HepG2 (cell line): ENCODE measurements around the gene TLR2. TPM values are rescaled to one million over a fixed set of nuclear protein-coding genes. Genes with fewer than 3 reads are reported as not detected.

Experiments
- ATAC-seq: fragments of 200-7000 bp; cut with Tn5 transposase; 3 replicates; pipeline ENCODE4 v1.9.1; 2020; ENCODE audit warnings: mild to moderate bottlenecking, moderate library complexity
- BruUV-seq: library from RNA; stranded (reverse); fragments of 400-500 nt; replicated peaks from 2 replicates; lab custom pipeline; 2021; lab: Mats Ljungman, UMichigan
- CTCF ChIA-PET: fragments of 300-600 bp; formaldehyde crosslinking; extraction: SDS; loops from one replicate; lab custom pipeline; 2021; ENCODE audit warnings: low total read pairs, inconsistent platforms, low intra/inter-chr PET ratio; lab: Yijun Ruan, JAX
- POLR2A ChIA-PET: fragments of 350-600 bp; sonication (Branson Sonifier 250); formaldehyde crosslinking; loops from one replicate; lab custom pipeline; 2020; ENCODE audit warnings: antibody characterized with exemption, inconsistent platforms; lab: Yijun Ruan, JAX
- DNase-seq: peaks from one replicate; pipeline ENCODE4 v3.0.0-alpha.2; 2015; ENCODE audit warnings: low spot score
- FAIRE-seq: peaks from 3 replicates; lab custom pipeline; 2011; peaks lifted over from hg19 to GRCh38; lab: Jason Lieb, UNC
- H2AFZ ChIP-seq: one replicate; pipeline ENCODE4 v1.6.1; 2011; ENCODE audit warnings: low read length, inconsistent platforms
- H3K27ac ChIP-seq: fragments of 300-600 bp; 3 replicates; pipeline ENCODE4 v1.8.0; 2011; ENCODE audit warnings: mixed run types, mild to moderate bottlenecking, mixed read lengths, low read length, inconsistent platforms; ENCODE audit not compliant: insufficient read depth; ENCODE audit errors: extremely low read length
- H3K27me3 ChIP-seq, 2 experiments: fragments of 200-600 bp in 1 of 2; 2 replicates in 1 of 2; 3 replicates in 1 of 2; pipeline versions ENCODE4 v1.6.0 to v1.8.0; 2011; ENCODE audit warnings: low read length in 2 of 2, mild to moderate bottlenecking in 2 of 2, moderate library complexity in 2 of 2, inconsistent platforms in 1 of 2; ENCODE audit not compliant: insufficient read depth in 2 of 2, control insufficient read depth in 1 of 2
- H3K36me3 ChIP-seq, 2 experiments: fragments of 200-600 bp in 1 of 2; replicated peaks in 1 of 2; 2 replicates in 1 of 2; 3 replicates in 1 of 2; pipeline versions ENCODE4 v1.5.1 to v1.8.0; 2011; ENCODE audit warnings: low read length in 2 of 2, inconsistent platforms in 1 of 2; ENCODE audit not compliant: insufficient read depth in 2 of 2, control insufficient read depth in 1 of 2
- H3K4me1 ChIP-seq: 2 replicates; pipeline ENCODE4 v1.5.1; 2012; ENCODE audit warnings: low read length, inconsistent platforms; ENCODE audit not compliant: insufficient read depth
- H3K4me2 ChIP-seq: 2 replicates; pipeline ENCODE4 v1.6.0; 2011; ENCODE audit warnings: low read depth, low read length, inconsistent platforms
- H3K4me3 ChIP-seq, 3 experiments: fragments of 200-600 bp in 1 of 3; sonication (generic), shearing (Covaris generic) in 1 of 3; replicated peaks in 1 of 3; 2 replicates each; pipeline ENCODE4 v1.5.1; 2011 to 2016; ENCODE audit warnings: low read length in 3 of 3, inconsistent platforms in 2 of 3, low read depth in 2 of 3, mild to moderate bottlenecking in 2 of 3, control low read depth in 1 of 3, mixed read lengths in 1 of 3; ENCODE audit not compliant: insufficient read depth in 1 of 3
- H3K79me2 ChIP-seq: one replicate; pipeline ENCODE4 v1.6.1; 2011; ENCODE audit warnings: low read length, inconsistent platforms; ENCODE audit not compliant: insufficient read depth
- H3K9ac ChIP-seq: 2 replicates; pipeline ENCODE4 v1.6.0; 2011; ENCODE audit warnings: mild to moderate bottlenecking, low read depth, low read length, inconsistent platforms; ENCODE audit not compliant: insufficient read depth
- H3K9me3 ChIP-seq: 2 replicates; pipeline ENCODE4 v1.5.1; 2012; ENCODE audit warnings: mild to moderate bottlenecking, low read length
- H4K20me1 ChIP-seq: 2 replicates; pipeline ENCODE4 v1.6.0; 2011; ENCODE audit warnings: inconsistent platforms, mild to moderate bottlenecking, low read length, moderate library complexity; ENCODE audit not compliant: insufficient read depth
- CEBPZ ChIP-seq: IDR thresholded peaks from 2 replicates; pipeline ENCODE4 v1.6.1; 2012; ENCODE audit warnings: low read length, improper control_type of control experiment
- CREM ChIP-seq, 2 experiments: sonication (generic) in 1 of 2; formaldehyde crosslinking in 1 of 2; IDR thresholded peaks; 2 replicates each; pipeline versions ENCODE4 v1.4.0 to v1.6.1; 2016 to 2020; ENCODE audit warnings: antibody characterized with exemption in 1 of 2, mild to moderate bottlenecking in 1 of 2, missing genetic modification reagents in 1 of 2
- GPBP1L1 ChIP-seq: sonication (generic); formaldehyde crosslinking; IDR thresholded peaks from 2 replicates; pipeline ENCODE4 v1.5.0; 2020; ENCODE audit warnings: mild to moderate bottlenecking, missing genetic modification reagents
- HNRNPK ChIP-seq: fragments of 200-400 bp; formaldehyde crosslinking; IDR thresholded peaks from 2 replicates; pipeline ENCODE4 v1.6.1; 2018; ENCODE audit warnings: low read length, low read depth, moderate library complexity, mild to moderate bottlenecking; ENCODE audit not compliant: poor library complexity, severe bottlenecking
- IRF9 ChIP-seq: sonication (generic); formaldehyde crosslinking; IDR thresholded peaks from 2 replicates; pipeline ENCODE4 v1.8.0; 2022; ENCODE audit warnings: missing genetic modification reagents, mild to moderate bottlenecking, borderline replicate concordance
- ISX ChIP-seq: sonication (generic); formaldehyde crosslinking; conservative IDR thresholded peaks from 2 replicates; pipeline ENCODE4 v1.5.0; 2020; ENCODE audit warnings: missing genetic modification reagents
- KDM4B ChIP-seq: sonication (generic); formaldehyde crosslinking; IDR thresholded peaks from 2 replicates; pipeline ENCODE4 v1.4.0; 2020; ENCODE audit warnings: missing genetic modification reagents
- KLF16 ChIP-seq, 2 experiments: sonication (generic) in 1 of 2; formaldehyde crosslinking in 1 of 2; IDR thresholded peaks; 2 replicates each; pipeline versions ENCODE4 v1.6.1 to v1.8.0; 2016 to 2023; ENCODE audit warnings: missing genetic modification reagents in 2 of 2, missing compliant biosample characterization in 1 of 2
- KMT2A ChIP-seq: sonication (generic); formaldehyde crosslinking; IDR thresholded peaks from 2 replicates; pipeline ENCODE4 v1.4.0; 2020; ENCODE audit warnings: missing genetic modification reagents
- PLRG1 ChIP-seq: fragments of 450-650 bp; conservative IDR thresholded peaks from 2 replicates; pipeline ENCODE4 v1.6.1; 2016
- ZMAT3 ChIP-seq: sonication (generic); formaldehyde crosslinking; conservative IDR thresholded peaks from 2 replicates; pipeline ENCODE4 v1.7.0; 2021; ENCODE audit warnings: missing genetic modification reagents
- ZNF326 ChIP-seq: sonication (generic); formaldehyde crosslinking; IDR thresholded peaks from 2 replicates; pipeline ENCODE4 v1.4.0; 2020; ENCODE audit warnings: missing genetic modification reagents, borderline replicate concordance
- ZNF546 ChIP-seq: sonication (generic); formaldehyde crosslinking; conservative IDR thresholded peaks from 2 replicates; pipeline ENCODE4 v1.8.1; 2023; ENCODE audit warnings: mild to moderate bottlenecking, missing genetic modification reagents
- ZNF547 ChIP-seq: sonication (generic); formaldehyde crosslinking; IDR thresholded peaks from 2 replicates; pipeline ENCODE4 v1.5.1; 2020; ENCODE audit warnings: mild to moderate bottlenecking, missing genetic modification reagents
- ZNF597 ChIP-seq: sonication (generic); formaldehyde crosslinking; IDR thresholded peaks from 2 replicates; pipeline ENCODE4 v1.5.0; 2020; ENCODE audit warnings: missing genetic modification reagents
- ZNF746 ChIP-seq: sonication (generic); formaldehyde crosslinking; IDR thresholded peaks from 2 replicates; pipeline ENCODE4 v1.8.0; 2022; ENCODE audit warnings: mild to moderate bottlenecking, missing genetic modification reagents
- ZNF761 ChIP-seq: sonication (generic); formaldehyde crosslinking; conservative IDR thresholded peaks from 2 replicates; pipeline ENCODE4 v1.4.0; 2020; ENCODE audit warnings: mild to moderate bottlenecking, missing genetic modification reagents
- WGBS: methylation state at CpG from one replicate; pipeline ENCODE4 v1.1.6; 2017; ENCODE audit warnings: low lambda C conversion rate; 5-methylcytosine and 5-hydroxymethylcytosine counted together
- in situ Hi-C: cut with HindIII; loops from 2 replicates; pipeline ENCODE4 v1.10.0; 2017; ENCODE audit warnings: low pct_unique_long_range_greater_than_20kb; ENCODE audit not compliant: extremely low pct_ligation_motif_present
- intact Hi-C: fragments of 100-400 bp; cut with micrococcal nuclease; formaldehyde crosslinking; loops from one replicate; pipeline ENCODE4 v1.10.0; 2022; ENCODE audit not compliant: unreplicated experiment
- polyA plus RNA-seq, 8 experiments: library from polyadenylated mRNA; depleted of rRNA in 3 of 8; stranded (reverse) in 7 of 8; unstranded in 1 of 8; fragments of >200 nt; fragmentation: Illumina TruSeq in 4 of 8; extraction: Trizol in 4 of 8; gene quantifications; 2 replicates each; pipeline versions ENCODE4 v1.2.1 to v1.2.3, GENCODE V29; 2011 to 2016; ENCODE audit warnings: low read depth in 4 of 8, missing spikeins in 1 of 8, mixed read lengths in 1 of 8; ENCODE audit not compliant: insufficient read depth in 1 of 8
- total RNA-seq, 5 experiments: library from RNA; depleted of rRNA; stranded (reverse); fragments of >200 nt; fragmentation: Illumina TruSeq; extraction: Trizol; gene quantifications; 2 replicates each; pipeline ENCODE4 v1.2.3, GENCODE V29; 2016; ENCODE audit warnings: low read depth in 1 of 5

TLR2 gene
- total and polyA plus RNA-seq, 2 of the 13 experiments (the other 11 are each of a cell fraction or from before 2014, with no cell fraction given): 0.63 to 0.73 TPM

GRCh38 chr4:153669838-153670237, 14.2 kb upstream of the TLR2 start:
- ATAC-seq: no peak
- DNase-seq: no peak
- Histone ChIP-seq H4K20me1 (no peaks in the 10 kb centered on the region), H3K27me3 (no peaks in the 10 kb centered on the region; a peak in 1 of 5 replicates), H3K4me1 (no peaks in the 10 kb centered on the region), H3K9ac (no peak overlapping the region), H2AFZ (no peak overlapping the region), H3K9me3 (no peaks in the 10 kb centered on the region), H3K27ac (no peak overlapping the region), H3K4me2 (no peak overlapping the region), H3K4me3 (no peak overlapping the region), H3K79me2 (no peaks in the 10 kb centered on the region), H3K36me3 (no peaks in the 10 kb centered on the region)
- in situ Hi-C loops (no loop called here), intact Hi-C loops (no loop called here)
- POLR2A ChIA-PET: no interaction called here
- FAIRE-seq: no peak
- CTCF ChIA-PET: no interaction called here
- BruUV-seq: no TSS peak
- WGBS: 35% methylated on average over 3 of the region's 3 CpGs
- TF ChIP-seq ZNF546 (CRISPR knock-in tag) (no peak), GPBP1L1 (CRISPR knock-in tag) (no peak), KDM4B (no peak), ZNF326 (CRISPR knock-in tag) (no peak), ZNF746 (CRISPR knock-in tag) (no peak), KMT2A (no peak), IRF9 (CRISPR knock-in tag) (no peak), ISX (CRISPR knock-in tag) (no peak), ZMAT3 (CRISPR knock-in tag) (no peak), CREM (IDR thresholded peaks at IDR 0.05) (no peak), CREM (CRISPR knock-in tag; IDR thresholded peaks at IDR 0.05) (no peak), CEBPZ (no peak), PLRG1 (no peak), ZNF761 (no peak), HNRNPK (no peak), ZNF547 (CRISPR knock-in tag) (no peak), KLF16 (CRISPR knock-in tag; IDR thresholded peaks at IDR 0.05) (no peak), ZNF597 (CRISPR knock-in tag) (no peak)
